ENCODE measurements around the gene CDH3.

The CDH3 gene

GRCh38 chr16:68722119-68723024, 77.3 kb downstream of the CDH3 start:
- no peak for TF ChIP-seq EZH2phosphoT487 (IDR thresholded peaks at IDR 0.05; ENCODE audit: low read length)
- TF ChIP-seq EZH2 (optimal IDR thresholded peaks at IDR 0.05; ENCODE audit: low read depth, low read length): no peak
- Histone ChIP-seq H3K4me1 (ENCODE audit: low read length) (no peaks in the 10 kb centered on the region), H3K36me3 (replicated peaks; ENCODE audit: insufficient read depth, low read length) (no peaks in the 10 kb centered on the region), H3K79me2 (ENCODE audit: low read length) (no peaks in the 10 kb centered on the region), H4K20me1 (ENCODE audit: insufficient read depth, low read length) (no peaks in the 10 kb centered on the region), H3K9ac (ENCODE audit: low read length) (no peak overlapping the region), H3K4me3 (ENCODE audit: low read length) (no peak overlapping the region), H3K9me2 (replicated peaks; ENCODE audit: insufficient read depth, low read length) (no peaks in the 10 kb centered on the region), H3K27ac (ENCODE audit: low read length) (no peak overlapping the region), H3F3A (ENCODE audit: insufficient read depth, low read length) (no peaks in the 10 kb centered on the region), H2AFZ (ENCODE audit: low read length) (no peak overlapping the region), H3K27me3 (replicated peaks; ENCODE audit: insufficient read depth, low read length) (no peaks in the 10 kb centered on the region), H3K4me2 (ENCODE audit: low read depth, low read length) (no peak overlapping the region), H3K9me3 (replicated peaks; ENCODE audit: insufficient read depth, low read length) (no peaks in the 10 kb centered on the region)
- DNase-seq: no peak

DNA sequence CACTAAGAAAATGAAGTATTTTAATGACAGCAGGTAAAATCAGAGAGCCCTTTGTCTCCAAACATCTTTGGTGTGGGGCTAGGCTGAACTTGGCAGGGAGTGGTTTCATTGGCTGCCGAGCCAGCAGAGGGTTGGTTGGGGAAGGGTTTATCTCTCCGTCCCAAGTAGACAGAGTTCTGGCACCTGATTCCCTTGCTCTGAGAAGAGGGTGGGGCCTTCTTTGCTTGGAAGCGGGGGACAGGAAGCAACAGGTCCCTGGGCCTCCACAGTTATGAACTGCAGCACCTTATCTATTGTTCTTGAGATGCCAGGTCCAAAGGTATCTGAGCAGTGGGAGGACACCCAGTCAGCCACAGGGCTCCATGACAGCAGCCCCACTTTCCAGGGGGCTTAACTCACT, 79.7 kb downstream of the CDH3 start:
- Histone ChIP-seq H3K9me2 (replicated peaks; ENCODE audit: insufficient read depth, low read length) (no peaks in the 10 kb centered on the region), H2AFZ (ENCODE audit: low read length) (no peak overlapping the region), H3K79me2 (ENCODE audit: low read length) (no peaks in the 10 kb centered on the region), H3K4me3 (ENCODE audit: low read length) (no peak overlapping the region), H3K9me3 (replicated peaks; ENCODE audit: insufficient read depth, low read length) (no peaks in the 10 kb centered on the region), H3K27ac (ENCODE audit: low read length) (no peak overlapping the region), H3K4me1 (ENCODE audit: low read length) (no peaks in the 10 kb centered on the region), H3K36me3 (replicated peaks; ENCODE audit: insufficient read depth, low read length) (no peaks in the 10 kb centered on the region), H3K27me3 (replicated peaks; ENCODE audit: insufficient read depth, low read length) (no peaks in the 10 kb centered on the region), H4K20me1 (ENCODE audit: insufficient read depth, low read length) (no peaks in the 10 kb centered on the region), H3K4me2 (ENCODE audit: low read depth, low read length) (no peak overlapping the region), H3F3A (ENCODE audit: insufficient read depth, low read length) (no peaks in the 10 kb centered on the region), H3K9ac (ENCODE audit: low read length) (no peak overlapping the region)
- DNase-seq: no peak
- TF ChIP-seq EZH2phosphoT487 (IDR thresholded peaks at IDR 0.05; ENCODE audit: low read length) (no peak), EZH2 (optimal IDR thresholded peaks at IDR 0.05; ENCODE audit: low read depth, low read length) (no peak)
- TF ChIP-seq, protein P1, sequence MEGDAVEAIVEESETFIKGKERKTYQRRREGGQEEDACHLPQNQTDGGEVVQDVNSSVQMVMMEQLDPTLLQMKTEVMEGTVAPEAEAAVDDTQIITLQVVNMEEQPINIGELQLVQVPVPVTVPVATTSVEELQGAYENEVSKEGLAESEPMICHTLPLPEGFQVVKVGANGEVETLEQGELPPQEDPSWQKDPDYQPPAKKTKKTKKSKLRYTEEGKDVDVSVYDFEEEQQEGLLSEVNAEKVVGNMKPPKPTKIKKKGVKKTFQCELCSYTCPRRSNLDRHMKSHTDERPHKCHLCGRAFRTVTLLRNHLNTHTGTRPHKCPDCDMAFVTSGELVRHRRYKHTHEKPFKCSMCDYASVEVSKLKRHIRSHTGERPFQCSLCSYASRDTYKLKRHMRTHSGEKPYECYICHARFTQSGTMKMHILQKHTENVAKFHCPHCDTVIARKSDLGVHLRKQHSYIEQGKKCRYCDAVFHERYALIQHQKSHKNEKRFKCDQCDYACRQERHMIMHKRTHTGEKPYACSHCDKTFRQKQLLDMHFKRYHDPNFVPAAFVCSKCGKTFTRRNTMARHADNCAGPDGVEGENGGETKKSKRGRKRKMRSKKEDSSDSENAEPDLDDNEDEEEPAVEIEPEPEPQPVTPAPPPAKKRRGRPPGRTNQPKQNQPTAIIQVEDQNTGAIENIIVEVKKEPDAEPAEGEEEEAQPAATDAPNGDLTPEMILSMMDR (IDR thresholded peaks at IDR 0.05; ENCODE audit: low read length): no peak

DNA sequence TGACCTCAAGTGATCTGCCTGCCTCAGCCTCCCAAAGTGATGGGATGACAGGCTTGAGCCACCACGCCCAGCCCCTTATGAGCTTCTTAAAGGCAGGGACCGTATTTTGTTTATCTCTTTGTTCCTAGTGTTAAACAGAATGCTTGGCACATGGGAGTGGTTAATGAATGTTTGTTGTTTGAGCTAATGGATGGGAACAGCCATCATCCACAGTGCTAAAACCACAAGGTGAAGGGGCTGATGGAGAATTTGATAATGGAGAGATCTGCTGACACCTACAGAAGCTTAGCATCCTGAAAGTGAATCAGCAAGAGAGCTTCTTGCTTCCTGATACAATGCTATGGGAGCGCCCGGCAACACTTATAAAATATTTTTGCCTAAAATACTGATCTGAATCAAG, 83.4 kb downstream of the CDH3 start:
- Histone ChIP-seq H3K9me2 (replicated peaks; ENCODE audit: insufficient read depth, low read length) (no peaks in the 10 kb centered on the region), H3K9ac (ENCODE audit: low read length) (no peak overlapping the region), H3K36me3 (replicated peaks; ENCODE audit: insufficient read depth, low read length) (no peaks in the 10 kb centered on the region), H3K4me3 (ENCODE audit: low read length) (no peak overlapping the region), H3K4me2 (ENCODE audit: low read depth, low read length) (no peak overlapping the region), H3K27me3 (replicated peaks; ENCODE audit: insufficient read depth, low read length) (no peaks in the 10 kb centered on the region; the same call in 1 of the 2 replicates), H3K9me3 (replicated peaks; ENCODE audit: insufficient read depth, low read length) (no peaks in the 10 kb centered on the region), H3K27ac (ENCODE audit: low read length) (no peak overlapping the region), H3K4me1 (ENCODE audit: low read length) (no peaks in the 10 kb centered on the region), H4K20me1 (ENCODE audit: insufficient read depth, low read length) (no peaks in the 10 kb centered on the region), H2AFZ (ENCODE audit: low read length) (no peak overlapping the region), H3F3A (ENCODE audit: insufficient read depth, low read length) (no peaks in the 10 kb centered on the region), H3K79me2 (ENCODE audit: low read length) (no peaks in the 10 kb centered on the region)
- no peak for TF ChIP-seq EZH2 (optimal IDR thresholded peaks at IDR 0.05; ENCODE audit: low read depth, low read length)
- no peak for TF ChIP-seq EZH2phosphoT487 (IDR thresholded peaks at IDR 0.05; ENCODE audit: low read length)
- TF ChIP-seq, protein P1 (IDR thresholded peaks at IDR 0.05; ENCODE audit: low read length): no peak
- DNase-seq: no peak

DNA sequence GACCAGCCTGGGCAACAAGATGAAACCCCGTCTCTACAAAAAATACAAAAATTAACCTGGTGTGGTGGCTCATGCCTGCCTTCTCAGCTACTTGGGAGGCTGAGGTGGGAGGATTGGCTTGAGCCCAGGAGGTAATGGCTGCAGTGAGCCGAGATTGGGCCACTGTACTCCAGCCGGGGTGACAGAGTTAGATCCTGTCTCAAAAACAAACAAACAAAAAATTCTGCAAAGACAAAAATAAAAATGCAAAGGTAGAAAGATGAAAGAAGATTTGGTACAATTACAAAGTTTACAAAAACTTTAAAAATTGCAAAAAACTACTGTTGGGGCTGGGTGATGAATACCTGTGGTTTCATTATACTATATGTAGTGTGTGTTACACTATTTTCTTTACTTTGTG, 86.5 kb downstream of the CDH3 start:
- Histone ChIP-seq H3K4me2 (ENCODE audit: low read depth, low read length) (no peak overlapping the region), H3K79me2 (ENCODE audit: low read length) (no peaks in the 10 kb centered on the region), H3K36me3 (replicated peaks; ENCODE audit: insufficient read depth, low read length) (no peaks in the 10 kb centered on the region), H3K27ac (ENCODE audit: low read length) (no peak overlapping the region), H3K9ac (ENCODE audit: low read length) (no peak overlapping the region), H3K4me3 (ENCODE audit: low read length) (no peak overlapping the region), H3F3A (ENCODE audit: insufficient read depth, low read length) (no peaks in the 10 kb centered on the region), H3K27me3 (replicated peaks; ENCODE audit: insufficient read depth, low read length) (no peaks in the 10 kb centered on the region; the same call in 1 of the 2 replicates), H4K20me1 (ENCODE audit: insufficient read depth, low read length) (no peaks in the 10 kb centered on the region), H3K4me1 (ENCODE audit: low read length) (no peaks in the 10 kb centered on the region), H3K9me2 (replicated peaks; ENCODE audit: insufficient read depth, low read length) (no peaks in the 10 kb centered on the region), H3K9me3 (replicated peaks; ENCODE audit: insufficient read depth, low read length) (no peaks in the 10 kb centered on the region), H2AFZ (ENCODE audit: low read length) (no peak overlapping the region)
- DNase-seq: no peak
- TF ChIP-seq, protein P1 (IDR thresholded peaks at IDR 0.05; ENCODE audit: low read length): no peak
- TF ChIP-seq EZH2 (optimal IDR thresholded peaks at IDR 0.05; ENCODE audit: low read depth, low read length) (no peak), EZH2phosphoT487 (IDR thresholded peaks at IDR 0.05; ENCODE audit: low read length) (no peak)

All from MM.1S (cell line).